Dermis blood vessel endothelial cell (primary cell): ENCODE measurements around the gene FOXP2. TPM values are rescaled to one million over a fixed set of nuclear protein-coding genes. Genes with fewer than 3 reads are reported as not detected.
"Not testable (repeated sequence)": the region's sequence is repeated elsewhere in the genome, so short reads cannot be mapped to it uniquely, and the experiment has no call there.

ENCODE experiments used
- DNase-seq: peaks from one replicate; pipeline ENCODE4 v3.0.0; 2010
- total RNA-seq: library from RNA; depleted of rRNA; stranded (reverse); fragments of >200 nt; gene quantifications from 2 replicates; pipeline ENCODE4 v1.2.3, GENCODE V29; 2014

FOXP2 gene
- total RNA-seq, 1 donor from 2014 or later, result 3.7 TPM

- DNase-seq, result no peak
Measured at GRCh38 chr7:114504586-114504985, 90.0 kb downstream of the FOXP2 start.

DNA sequence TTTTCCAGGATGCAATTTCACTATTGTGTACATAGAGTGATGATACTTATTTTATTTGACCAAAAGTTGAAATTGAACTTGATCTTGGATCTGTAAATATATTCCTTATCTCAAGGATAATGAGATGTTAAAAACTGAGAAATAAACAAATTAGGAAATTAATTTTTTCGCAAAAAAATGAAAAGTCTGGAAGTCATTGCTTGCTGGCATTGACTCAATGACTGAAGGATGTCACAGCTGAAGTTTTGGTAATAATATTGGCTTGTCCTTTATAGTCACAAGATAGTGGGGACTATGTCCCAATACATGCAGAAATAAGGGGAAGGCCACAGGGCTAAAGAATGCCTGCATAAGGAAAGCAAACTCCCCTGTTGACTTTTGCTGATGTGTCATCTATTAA, 92.8 kb downstream of the FOXP2 start:
- DNase-seq, result no peak

GRCh38 chr7:114508086-114508485, 93.5 kb downstream of the FOXP2 start:
- peak; percentile 18 for DNase-seq

DNA sequence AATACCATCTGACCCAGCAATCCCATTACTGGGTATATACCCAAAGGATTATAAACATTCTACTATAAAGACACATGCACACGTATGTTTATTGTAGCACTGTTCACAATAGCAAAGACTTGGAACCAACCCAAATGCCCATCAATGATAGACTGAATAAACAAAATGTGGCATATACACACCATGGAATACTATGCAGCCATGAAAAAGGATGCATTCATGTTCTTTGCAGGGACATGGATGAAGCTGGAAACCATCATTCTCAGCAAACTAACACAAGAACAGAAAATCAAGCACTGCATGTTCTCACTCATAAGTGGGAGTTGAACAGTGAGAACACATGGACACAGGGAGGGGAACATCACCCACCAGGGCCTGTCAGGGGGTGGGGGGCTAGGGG, 96.2 kb downstream of the FOXP2 start:
- not testable (repeated sequence) for DNase-seq

DNA sequence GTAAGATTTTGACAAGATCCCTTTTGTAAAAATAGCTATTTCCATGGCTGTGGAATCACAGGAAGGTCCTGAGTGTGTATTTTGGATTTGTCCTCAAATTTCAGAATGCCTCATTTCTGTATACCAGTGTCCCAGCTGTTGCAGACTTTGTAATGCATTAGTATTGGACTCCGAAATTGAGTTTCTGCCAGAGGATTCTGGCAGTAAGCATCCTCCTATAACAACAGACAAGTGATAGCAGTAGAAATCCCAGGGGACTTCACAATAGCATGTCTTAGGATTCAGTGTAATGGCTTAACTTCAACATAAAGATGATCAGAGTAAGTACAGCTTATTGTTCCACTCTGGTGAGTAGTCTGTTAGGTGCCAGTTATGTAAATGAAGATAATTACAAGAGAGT, 104.6 kb downstream of the FOXP2 start:
- DNase-seq, result no peak

GRCh38 chr7:114522081-114522480, 107.5 kb downstream of the FOXP2 start:
- DNase-seq, result no peak

DNA sequence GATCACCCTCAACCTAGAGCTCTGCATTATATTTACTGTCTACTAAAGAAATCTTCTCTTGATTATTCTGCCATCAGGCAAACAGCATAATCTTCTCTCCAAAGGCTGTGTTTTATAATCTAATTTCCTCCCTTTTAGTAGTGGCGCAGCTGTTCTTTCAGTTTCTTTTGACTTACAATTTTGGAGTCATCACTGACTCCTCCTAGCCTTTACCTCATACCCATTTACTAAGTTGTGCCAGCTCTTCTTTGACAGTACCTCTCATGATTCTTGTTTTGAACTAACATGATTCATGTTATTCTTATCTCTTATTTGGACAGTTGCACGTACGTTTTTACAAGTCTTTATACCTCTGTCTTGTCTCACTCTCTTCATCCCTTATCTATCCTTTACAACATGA, 113.0 kb downstream of the FOXP2 start:
- no peak for DNase-seq

- no peak for DNase-seq
Measured at GRCh38 chr7:114530057-114530611, 115.5 kb downstream of the FOXP2 start.

GRCh38 chr7:114531326-114531725, 116.7 kb downstream of the FOXP2 start:
- no peak for DNase-seq

DNA sequence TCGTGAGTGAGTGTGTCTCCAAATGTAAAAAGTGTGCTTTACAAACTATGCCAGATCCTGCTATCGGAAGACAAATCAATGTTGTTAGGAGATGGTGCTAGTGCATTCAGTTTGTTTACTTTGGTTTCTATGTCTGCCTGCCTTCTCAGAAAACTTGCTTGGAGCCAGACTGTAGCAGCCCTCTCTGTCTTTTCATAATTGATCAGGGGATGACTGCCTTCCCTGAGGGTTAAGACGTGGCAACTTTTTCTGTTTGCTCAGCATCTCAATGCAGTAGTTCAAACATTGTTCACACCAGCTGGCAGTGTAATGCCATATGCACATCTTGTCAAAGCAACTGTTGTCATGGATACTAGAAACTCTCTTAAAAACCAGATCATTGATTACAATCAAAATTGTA, 118.5 kb downstream of the FOXP2 start:
- DNase-seq, result no peak

DNA sequence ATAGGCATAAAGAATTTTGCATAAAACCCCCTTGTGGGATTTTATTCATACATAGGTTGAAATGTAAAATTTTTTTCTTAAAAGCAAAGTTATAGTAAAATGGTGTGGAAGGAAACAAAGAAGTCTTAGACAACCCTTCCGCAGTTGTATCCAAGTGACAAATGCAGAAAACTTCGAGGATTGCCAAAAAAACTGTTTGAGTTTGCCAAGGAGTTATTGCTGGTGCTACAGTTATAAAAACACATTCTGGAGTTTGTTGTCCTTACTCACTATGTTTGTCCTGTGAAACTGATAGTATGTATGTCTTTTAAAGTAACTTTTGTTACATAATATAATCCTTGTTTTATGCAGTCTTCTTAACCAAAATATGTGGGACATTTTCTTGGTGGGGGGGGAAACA, 120.3 kb downstream of the FOXP2 start:
- DNase-seq, result no peak

- DNase-seq, result peak; percentile 66
Measured at GRCh38 chr7:114539575-114539974, 125.0 kb downstream of the FOXP2 start.

DNA sequence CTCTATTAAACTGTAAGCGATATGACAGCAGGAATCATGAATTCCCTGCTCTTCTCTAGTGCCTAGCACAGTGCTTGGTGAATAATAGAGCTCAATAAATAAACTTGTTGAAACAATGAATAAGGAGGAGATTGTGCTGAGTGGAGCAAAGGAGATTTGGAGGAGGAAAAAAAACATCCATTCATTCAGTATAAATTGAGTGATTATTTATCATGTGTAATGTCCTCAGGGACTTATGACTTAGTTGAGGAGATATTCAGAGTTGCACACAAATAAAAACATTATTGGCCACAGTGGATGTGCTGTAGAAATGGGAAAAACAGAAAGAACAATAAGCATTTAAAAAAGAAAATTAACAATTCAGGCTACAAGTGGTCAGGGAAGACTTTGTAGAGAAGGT, 125.7 kb downstream of the FOXP2 start:
- DNase-seq, result no peak

- not testable (repeated sequence) for DNase-seq
Measured at GRCh38 chr7:114547346-114547745, 132.7 kb downstream of the FOXP2 start.

DNA sequence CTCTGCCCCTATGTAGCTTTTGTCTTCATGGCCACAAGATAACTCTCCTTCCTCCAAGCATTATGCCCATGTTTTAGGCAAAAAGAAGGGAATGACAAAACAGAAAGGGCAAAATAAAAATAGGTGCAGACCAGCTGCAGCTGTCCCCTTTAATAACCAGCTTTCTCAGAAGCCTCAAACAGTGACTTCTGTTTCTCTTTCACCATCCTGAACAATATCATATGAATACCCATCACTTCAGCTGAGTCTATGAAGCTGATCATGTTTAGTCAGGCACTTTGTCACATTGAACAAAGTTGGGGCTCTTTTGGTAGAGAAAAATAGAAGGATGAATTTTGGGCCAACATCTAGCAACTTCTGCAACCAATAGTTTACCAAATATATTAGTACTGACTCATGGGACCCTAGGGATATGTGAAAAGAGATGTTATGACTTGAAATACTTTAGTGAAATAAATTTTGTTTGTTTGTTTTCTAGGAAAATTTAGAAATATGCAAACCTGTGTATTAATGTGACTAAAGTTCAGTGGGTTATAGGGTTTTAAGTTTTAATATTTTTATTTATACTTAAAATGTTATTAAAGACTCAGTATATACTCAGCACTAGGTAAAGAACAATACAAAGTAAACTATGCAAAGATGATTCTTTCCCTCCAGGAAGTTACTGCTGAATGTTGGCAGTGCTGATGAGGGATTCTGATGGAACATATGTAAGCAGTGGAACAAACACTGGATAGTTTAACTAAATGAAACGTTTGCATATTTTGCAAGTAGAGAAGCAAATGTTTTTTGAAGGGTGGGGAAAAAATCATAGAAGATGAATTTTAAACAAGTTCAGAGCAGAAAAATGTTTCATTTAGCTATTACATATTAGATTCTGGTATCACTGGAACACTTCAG, 133.7 kb downstream of the FOXP2 start:
- peak; percentile 26 for DNase-seq

DNA sequence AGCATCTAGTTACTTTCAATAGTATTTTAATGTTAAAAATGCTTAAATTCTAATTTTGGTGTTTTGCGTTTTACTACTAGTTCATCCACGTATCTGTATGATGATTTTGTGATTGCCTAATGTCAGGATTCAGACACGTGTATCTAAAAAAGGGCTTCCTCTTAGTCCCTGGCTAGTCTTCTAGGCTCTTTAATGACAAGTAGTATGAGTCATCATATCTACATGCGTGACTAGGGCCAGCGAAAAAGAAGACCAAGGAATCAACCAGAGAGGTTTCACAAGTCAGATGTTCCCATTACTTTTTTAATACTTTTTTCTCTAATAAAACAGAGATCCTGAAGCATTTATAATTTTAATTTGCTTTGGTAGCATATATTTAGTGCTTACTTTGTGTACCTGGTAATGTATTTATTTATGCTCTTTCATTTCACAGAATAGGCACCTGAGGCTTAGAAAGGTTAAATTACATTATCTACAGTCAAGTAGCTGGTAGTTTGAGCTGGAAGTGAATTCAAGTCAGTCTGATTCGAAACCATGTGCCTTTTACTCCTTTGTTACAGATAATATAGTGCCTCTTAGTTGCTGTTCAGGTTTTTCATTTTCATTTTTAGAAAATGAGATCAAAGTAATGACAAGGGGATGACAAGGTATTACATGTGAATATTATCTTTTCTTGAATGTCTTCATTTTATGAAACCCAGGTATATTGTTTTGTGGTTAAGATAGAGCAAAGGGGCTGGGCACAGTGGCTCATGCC, 140.3 kb downstream of the FOXP2 start:
- DNase-seq, result peak; percentile 3

GRCh38 chr7:114567416-114567815, 152.8 kb downstream of the FOXP2 start:
- DNase-seq, result no peak

DNA sequence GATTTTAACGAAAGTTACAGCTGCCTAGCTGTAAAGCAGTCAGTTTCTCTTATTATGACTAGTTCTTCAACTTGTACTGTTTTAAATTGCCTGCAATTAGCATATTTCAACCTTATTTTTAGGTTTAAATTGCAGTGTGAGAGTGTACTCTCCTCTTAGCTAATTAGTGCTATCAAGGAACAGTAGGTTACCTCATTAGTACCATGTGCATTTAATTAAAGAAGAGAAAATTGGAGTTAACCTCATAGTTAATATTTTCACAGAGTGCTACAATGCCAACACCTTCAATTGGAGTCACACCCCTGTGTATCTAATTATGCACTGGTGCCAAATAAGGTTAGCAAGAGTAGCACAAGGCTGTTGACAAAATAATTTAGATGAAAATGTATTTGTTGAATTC, 154.6 kb downstream of the FOXP2 start:
- DNase-seq, result no peak

DNA sequence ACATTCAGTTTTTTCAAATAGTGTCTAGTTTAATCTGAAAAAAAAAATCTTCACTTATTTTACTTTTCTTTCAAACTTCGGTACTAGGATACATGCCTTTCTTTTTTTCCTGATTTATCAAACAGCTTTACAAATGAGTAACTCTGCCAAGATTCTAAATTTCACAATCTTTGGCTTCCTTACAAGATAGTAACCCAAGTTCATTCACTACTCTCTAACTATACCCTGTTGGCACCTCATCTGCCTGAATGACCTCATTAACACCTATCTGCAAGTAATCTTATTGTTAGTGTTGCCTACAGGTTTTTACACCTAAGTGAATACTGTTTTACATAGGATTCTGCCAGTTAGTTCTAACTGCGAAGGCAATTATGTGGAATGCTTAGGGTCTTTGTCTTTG, 159.8 kb downstream of the FOXP2 start:
- no peak for DNase-seq

GRCh38 chr7:114575098-114575497, 160.5 kb downstream of the FOXP2 start:
- no peak for DNase-seq

GRCh38 chr7:114580963-114581362, 166.3 kb downstream of the FOXP2 start:
- DNase-seq, result not testable (repeated sequence)

GRCh38 chr7:114588506-114588905, 173.9 kb downstream of the FOXP2 start:
- no peak for DNase-seq

DNA sequence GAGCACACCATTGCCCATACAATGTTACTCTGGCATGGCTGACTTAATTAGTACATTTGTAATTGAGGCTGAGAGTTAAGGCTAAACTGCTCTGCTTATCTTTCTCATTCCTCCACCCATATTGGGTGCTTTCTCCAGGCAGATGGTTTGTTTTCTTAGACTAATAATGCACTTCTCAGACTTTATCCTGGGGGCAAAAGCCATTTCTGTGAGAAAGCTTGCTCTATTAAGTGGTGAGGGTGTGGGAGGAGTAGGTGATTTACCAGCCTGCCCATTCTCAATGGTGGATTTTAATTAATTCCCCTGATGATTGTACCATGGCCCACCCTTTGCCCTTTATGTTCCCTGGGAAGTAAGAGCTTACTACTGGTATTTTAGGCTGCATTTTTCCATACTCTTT, 174.8 kb downstream of the FOXP2 start:
- DNase-seq, result no peak

GRCh38 chr7:114590298-114590697, 175.7 kb downstream of the FOXP2 start:
- no peak for DNase-seq
